Measurements from ENCODE around the gene CCM2.

Gene CCM2

GRCh38 chr7:45036796-45037195 lies 36.8 kb downstream of the CCM2 start:
- H2AK5ac ChIP-seq (ENCODE audit: low read length), result no peak overlapping the region
- no CpG with 5 or more reads among the region's 8 CpGs for WGBS (ENCODE audit: extremely low coverage, insufficient coverage, insufficient read length)

GRCh38 chr7:45037876-45038275 lies 37.9 kb downstream of the CCM2 start:
- no peak overlapping the region for H4K12ac ChIP-seq (ENCODE audit: low read depth, low read length)
- no peak overlapping the region for H2BK120ac ChIP-seq (ENCODE audit: insufficient read depth, low read length, poor library complexity)
- H4K91ac ChIP-seq (ENCODE audit: low read depth, low read length), result no peak overlapping the region

More at GRCh38 chr7:45036796-45037195, 36.8 kb downstream of the CCM2 start:
- H3K36me3 ChIP-seq (ENCODE audit: control insufficient read depth in 1 of 2, insufficient read depth in 2 of 2, low read length in 2 of 2), result peaks cover 0 to 13% of the 10 kb centered on the region in 2 experiments
- no peak overlapping the region for H2BK12ac ChIP-seq (ENCODE audit: low read length)
- no peak overlapping the region for H4K12ac ChIP-seq (ENCODE audit: low read depth, low read length)
- no peak overlapping the region for H3K9ac ChIP-seq (ENCODE audit: low read length)
- H3K4me1 ChIP-seq (ENCODE audit: control insufficient read depth in 1 of 2, insufficient read depth in 2 of 2, low read length in 2 of 2), result peaks cover 0 to 19% of the 10 kb centered on the region in 2 experiments
- no peak overlapping the region for H3K4me2 ChIP-seq (ENCODE audit: low read length)
- H4K91ac ChIP-seq (ENCODE audit: low read depth, low read length), result no peak overlapping the region
- no peak overlapping the region for H3K4ac ChIP-seq (ENCODE audit: low read depth, low read length)
- no peaks in the 10 kb centered on the region for H3K27me3 ChIP-seq (ENCODE audit: insufficient read depth, low read length)
- peaks cover 3% of the 10 kb centered on the region for H3K79me1 ChIP-seq (ENCODE audit: low read length)
- no peak overlapping the region for H3K23ac ChIP-seq (ENCODE audit: low read length)
- H2AFZ ChIP-seq (ENCODE audit: insufficient read depth, low read length, poor library complexity), result no peak overlapping the region
- H3K9me3 ChIP-seq (ENCODE audit: insufficient read depth, low read depth, low read length), result peaks cover 1% of the 10 kb centered on the region
- H3K27ac ChIP-seq (ENCODE audit: low read depth, low read length), result no peak overlapping the region
- no peak overlapping the region for H3K14ac ChIP-seq (ENCODE audit: low read length)
- no peak overlapping the region for H3K4me3 ChIP-seq (ENCODE audit: low read depth, low read length)
- H4K8ac ChIP-seq (ENCODE audit: low read depth, low read length), result no peak overlapping the region
- no peak for DNase-seq
- H2BK120ac ChIP-seq (ENCODE audit: insufficient read depth, low read length, poor library complexity), result no peak overlapping the region
- no peak overlapping the region for H3K18ac ChIP-seq (ENCODE audit: low read length)
- no peak overlapping the region for H2BK5ac ChIP-seq (ENCODE audit: low read depth, low read length, poor library complexity)
- H3K79me2 ChIP-seq (ENCODE audit: control insufficient read depth, insufficient read depth, low read length, poor library complexity), result no peaks in the 10 kb centered on the region

GRCh38 chr7:45039106-45039505 lies 39.1 kb downstream of the CCM2 start:
- Histone ChIP-seq H3K14ac (ENCODE audit: low read length) (no peak overlapping the region), H3K18ac (ENCODE audit: low read length) (no peak overlapping the region), H3K9me3 (ENCODE audit: insufficient read depth, low read depth, low read length) (peaks cover 1% of the 10 kb centered on the region), H3K79me2 (ENCODE audit: control insufficient read depth, insufficient read depth, low read length, poor library complexity) (no peaks in the 10 kb centered on the region), H3K4me1 (ENCODE audit: control insufficient read depth in 1 of 2, insufficient read depth in 2 of 2, low read length in 2 of 2) (peaks cover 0 to 10% of the 10 kb centered on the region in 2 experiments), H3K4me3 (ENCODE audit: low read depth, low read length) (no peak overlapping the region), H2AFZ (ENCODE audit: insufficient read depth, low read length, poor library complexity) (no peak overlapping the region), H3K79me1 (ENCODE audit: low read length) (no peaks in the 10 kb centered on the region), H3K27me3 (ENCODE audit: insufficient read depth, low read length) (no peaks in the 10 kb centered on the region), H2AK5ac (ENCODE audit: low read length) (no peak overlapping the region), H4K91ac (ENCODE audit: low read depth, low read length) (no peak overlapping the region), H2BK12ac (ENCODE audit: low read length) (no peak overlapping the region), H3K9ac (ENCODE audit: low read length) (no peak overlapping the region), H3K27ac (ENCODE audit: low read depth, low read length) (no peak overlapping the region), H2BK120ac (ENCODE audit: insufficient read depth, low read length, poor library complexity) (no peak overlapping the region), H4K8ac (ENCODE audit: low read depth, low read length) (no peak overlapping the region), H4K12ac (ENCODE audit: low read depth, low read length) (no peak overlapping the region), H3K4me2 (ENCODE audit: low read length) (no peak overlapping the region), H3K23ac (ENCODE audit: low read length) (no peak overlapping the region), H2BK5ac (ENCODE audit: low read depth, low read length, poor library complexity) (no peak overlapping the region), H3K36me3 (ENCODE audit: control insufficient read depth in 1 of 2, insufficient read depth in 2 of 2, low read length in 2 of 2) (peaks cover 2 to 14% of the 10 kb centered on the region in 2 experiments), H3K4ac (ENCODE audit: low read depth, low read length) (no peak overlapping the region)
- no CpG with 5 or more reads among the region's 5 CpGs for WGBS (ENCODE audit: extremely low coverage, insufficient coverage, insufficient read length)
- no peak for DNase-seq

More at GRCh38 chr7:45037876-45038275, 37.9 kb downstream of the CCM2 start:
- H3K79me2 ChIP-seq (ENCODE audit: control insufficient read depth, insufficient read depth, low read length, poor library complexity), result no peaks in the 10 kb centered on the region
- no peaks in the 10 kb centered on the region for H3K27me3 ChIP-seq (ENCODE audit: insufficient read depth, low read length)
- H2BK5ac ChIP-seq (ENCODE audit: low read depth, low read length, poor library complexity), result no peak overlapping the region
- no peak overlapping the region for H3K27ac ChIP-seq (ENCODE audit: low read depth, low read length)
- no peak overlapping the region for H2BK12ac ChIP-seq (ENCODE audit: low read length)
- no peak overlapping the region for H3K9ac ChIP-seq (ENCODE audit: low read length)
- H3K79me1 ChIP-seq (ENCODE audit: low read length), result peaks cover 3% of the 10 kb centered on the region
- no peak overlapping the region for H2AFZ ChIP-seq (ENCODE audit: insufficient read depth, low read length, poor library complexity)
- no peak overlapping the region for H3K4me3 ChIP-seq (ENCODE audit: low read depth, low read length)
- no peak overlapping the region for H3K14ac ChIP-seq (ENCODE audit: low read length)
- WGBS (ENCODE audit: extremely low coverage, insufficient coverage, insufficient read length), result no CpG with 5 or more reads among the region's 5 CpGs
- peaks cover 1% of the 10 kb centered on the region for H3K9me3 ChIP-seq (ENCODE audit: insufficient read depth, low read depth, low read length)
- peaks cover 0 to 19% of the 10 kb centered on the region in 2 experiments for H3K4me1 ChIP-seq (ENCODE audit: control insufficient read depth in 1 of 2, insufficient read depth in 2 of 2, low read length in 2 of 2)
- DNase-seq, result no peak
- no peak overlapping the region for H2AK5ac ChIP-seq (ENCODE audit: low read length)
- H3K4ac ChIP-seq (ENCODE audit: low read depth, low read length), result no peak overlapping the region
- H4K8ac ChIP-seq (ENCODE audit: low read depth, low read length), result no peak overlapping the region
- H3K23ac ChIP-seq (ENCODE audit: low read length), result peak overlapping the region; percentile 54
- no peak overlapping the region for H3K4me2 ChIP-seq (ENCODE audit: low read length)
- peaks cover 0 to 14% of the 10 kb centered on the region in 2 experiments for H3K36me3 ChIP-seq (ENCODE audit: control insufficient read depth in 1 of 2, insufficient read depth in 2 of 2, low read length in 2 of 2)
- no peak overlapping the region for H3K18ac ChIP-seq (ENCODE audit: low read length)

GRCh38 chr7:45044338-45044737 lies 44.3 kb downstream of the CCM2 start:
- no peak overlapping the region for H2AK5ac ChIP-seq (ENCODE audit: low read length)
- H3K14ac ChIP-seq (ENCODE audit: low read length), result no peak overlapping the region
- peaks cover 5 to 12% of the 10 kb centered on the region in 2 experiments for H3K36me3 ChIP-seq (ENCODE audit: control insufficient read depth in 1 of 2, insufficient read depth in 2 of 2, low read length in 2 of 2)
- no peak overlapping the region for H3K9ac ChIP-seq (ENCODE audit: low read length)
- H3K4me1 ChIP-seq (ENCODE audit: control insufficient read depth in 1 of 2, insufficient read depth in 2 of 2, low read length in 2 of 2), result no peaks in the 10 kb centered on the region
- no peak for DNase-seq
- no peak overlapping the region for H2BK120ac ChIP-seq (ENCODE audit: insufficient read depth, low read length, poor library complexity)
- H2BK12ac ChIP-seq (ENCODE audit: low read length), result no peak overlapping the region
- H3K4ac ChIP-seq (ENCODE audit: low read depth, low read length), result no peak overlapping the region
- no peak overlapping the region for H4K8ac ChIP-seq (ENCODE audit: low read depth, low read length)
- H2AFZ ChIP-seq (ENCODE audit: insufficient read depth, low read length, poor library complexity), result no peak overlapping the region
- WGBS (ENCODE audit: extremely low coverage, insufficient coverage, insufficient read length), result no CpG with 5 or more reads among the region's 5 CpGs
- no peaks in the 10 kb centered on the region for H3K79me2 ChIP-seq (ENCODE audit: control insufficient read depth, insufficient read depth, low read length, poor library complexity)
- no peaks in the 10 kb centered on the region for H3K79me1 ChIP-seq (ENCODE audit: low read length)
- no peak overlapping the region for H3K4me2 ChIP-seq (ENCODE audit: low read length)
- H3K23ac ChIP-seq (ENCODE audit: low read length), result no peak overlapping the region
- no peak overlapping the region for H3K4me3 ChIP-seq (ENCODE audit: low read depth, low read length)
- no peak overlapping the region for H3K27ac ChIP-seq (ENCODE audit: low read depth, low read length)
- H4K91ac ChIP-seq (ENCODE audit: low read depth, low read length), result no peak overlapping the region
- no peak overlapping the region for H3K18ac ChIP-seq (ENCODE audit: low read length)
- no peak overlapping the region for H4K12ac ChIP-seq (ENCODE audit: low read depth, low read length)
- H3K27me3 ChIP-seq (ENCODE audit: insufficient read depth, low read length), result no peaks in the 10 kb centered on the region
- no peak overlapping the region for H2BK5ac ChIP-seq (ENCODE audit: low read depth, low read length, poor library complexity)
- no peaks in the 10 kb centered on the region for H3K9me3 ChIP-seq (ENCODE audit: insufficient read depth, low read depth, low read length)

Measured in trophoblast cell (in vitro differentiated cells and primary cell).